Coronary artery (tissue), 2 donors: ENCODE data around the gene DPP7.

Experiments used
- DNase-seq: peaks from one replicate; pipeline ENCODE4 v3.0.0-alpha.2; 2017; ENCODE audit warnings: low spot score
- H3K27ac ChIP-seq, 2 donors: fragments of 200-600 bp; sonication (generic); one replicate each; pipeline ENCODE4 v1.5.1; 2016 to 2019
- H3K4me3 ChIP-seq: fragments of 200-600 bp; sonication (generic); 2 replicates; pipeline ENCODE4 v1.5.1; 2016; ENCODE audit warnings: mild to moderate bottlenecking, moderate library complexity
- CTCF ChIP-seq: fragments of 200-600 bp; sonication (generic); IDR thresholded peaks from one replicate; pipeline ENCODE4 v1.5.1; 2019; ENCODE audit warnings: antibody characterized with exemption

DPP7 gene

GRCh38 chr9:137114613-137115393, at the start of gene DPP7:
Gene DPP7 (minus strand): TSS chr9:137114733. CDS start chr9:137114713, 20 bp downstream.
- Histone ChIP-seq H3K4me3 (peak within 1 kb of the TSS; percentile 93), H3K27ac (peak within 1 kb of the TSS; percentile 14 to 74)
- no peak for TF ChIP-seq CTCF
- DNase-seq = no peak

GRCh38 chr9:137163805-137164204, 49.3 kb upstream of the DPP7 start:
- no peak for TF ChIP-seq CTCF

GRCh38 chr9:137163365-137163715, 48.8 kb upstream of the DPP7 start:
- no peak for DNase-seq
- TF ChIP-seq CTCF = no peak
- Histone ChIP-seq H3K4me3 (peak overlapping the region; percentile 67), H3K27ac (no peak overlapping the region)

More at GRCh38 chr9:137163805-137164204, 49.3 kb upstream of the DPP7 start:
- DNase-seq = no peak
- H3K4me3 ChIP-seq = no peak overlapping the region
- no peak overlapping the region for H3K27ac ChIP-seq

GRCh38 chr9:137162505-137163364, 48.2 kb upstream of the DPP7 start:
- TF ChIP-seq CTCF = no peak
- no peak for DNase-seq
- peak overlapping the region; percentile 67 for H3K4me3 ChIP-seq
- no peak overlapping the region for H3K27ac ChIP-seq

GRCh38 chr9:137161558-137162486, 47.3 kb upstream of the DPP7 start:
- no peak for DNase-seq
- peak overlapping the region; percentile 33 for H3K4me3 ChIP-seq
- no peak for TF ChIP-seq CTCF

GRCh38 chr9:137160716-137161557, 46.4 kb upstream of the DPP7 start:
- no peak for DNase-seq
- no peak for TF ChIP-seq CTCF
- Histone ChIP-seq H3K4me3 (no peak overlapping the region), H3K27ac (no peak overlapping the region)

More at GRCh38 chr9:137161558-137162486, 47.3 kb upstream of the DPP7 start:
- no peak overlapping the region for H3K27ac ChIP-seq
